K562 (cell line): Measurements from ENCODE around the gene KIF23. TPM values are rescaled to one million over a fixed set of nuclear protein-coding genes. Genes with fewer than 3 reads are reported as not detected.

Source experiments
- BCLAF1 ChIP-seq, 2 experiments: fragments of 450-650 bp in 1 of 2; IDR thresholded peaks; 2 replicates each; pipeline ENCODE4 v1.6.1; 2011 to 2017; ENCODE audit warnings: low read depth in 2 of 2, antibody characterized with exemption in 1 of 2, borderline replicate concordance in 1 of 2, low read length in 1 of 2, mild to moderate bottlenecking in 1 of 2, mixed read lengths in 1 of 2; ENCODE audit not compliant: control insufficient read depth in 1 of 2
- CEBPB ChIP-seq: fragments of 450-650 bp; IDR thresholded peaks from 2 replicates; pipeline ENCODE4 v1.6.1; 2016; ENCODE audit warnings: missing genetic modification characterization, missing compliant biosample characterization
- E2F4 ChIP-seq: sonication (generic); formaldehyde crosslinking; IDR thresholded peaks from 2 replicates; pipeline ENCODE4 v1.8.0; 2022; ENCODE audit warnings: mild to moderate bottlenecking, low read depth, missing genetic modification reagents
- FOXM1 ChIP-seq, 2 experiments: fragments of 450-650 bp in 1 of 2; sonication (generic) in 1 of 2; formaldehyde crosslinking in 1 of 2; IDR thresholded peaks; 2 replicates each; pipeline versions ENCODE4 v1.6.1 to v1.9.0; 2017 to 2022; ENCODE audit warnings: low read depth in 2 of 2, mild to moderate bottlenecking in 2 of 2, missing genetic modification reagents in 1 of 2, moderate library complexity in 1 of 2
- FUS ChIP-seq: fragments of 200-400 bp; formaldehyde crosslinking; optimal IDR thresholded peaks from 2 replicates; pipeline ENCODE3; 2017; ENCODE audit warnings: low read depth, low read length
- HES1 ChIP-seq: fragments of 450-650 bp; IDR thresholded peaks from 2 replicates; pipeline ENCODE4 v1.6.1; 2016; ENCODE audit warnings: low read depth, mild to moderate bottlenecking, moderate library complexity
- POLR2AphosphoS5 ChIP-seq: IDR thresholded peaks from 2 replicates; pipeline ENCODE4 v1.6.1; 2011; ENCODE audit warnings: mild to moderate bottlenecking, low read depth, low read length, moderate library complexity; ENCODE audit not compliant: control insufficient read depth, insufficient read depth
- SP1 ChIP-seq: sonication (generic); formaldehyde crosslinking; IDR thresholded peaks from 2 replicates; pipeline ENCODE4 v1.8.1; 2022; ENCODE audit warnings: mild to moderate bottlenecking, missing genetic modification reagents
- ZC3H4 ChIP-seq: sonication (generic); formaldehyde crosslinking; IDR thresholded peaks from 2 replicates; pipeline ENCODE4 v1.9.0; 2021; ENCODE audit warnings: missing genetic modification reagents, borderline replicate concordance
- polyA plus RNA-seq, 8 experiments: library from polyadenylated mRNA; depleted of rRNA in 4 of 8; stranded (reverse) in 5 of 8; unstranded in 3 of 8; fragments of >200 nt; fragmentation: Nextera tagmentation in 2 of 8; fragmentation: Illumina TruSeq in 1 of 8; extraction: Ambion mirVana in 2 of 8; extraction: Trizol in 1 of 8; gene quantifications; 2 replicates each; pipeline versions ENCODE4 v1.2.1 to v1.2.3, GENCODE V29; 2011 to 2014; ENCODE audit warnings: inconsistent platforms in 1 of 8, missing spikeins in 1 of 8
- total RNA-seq, 7 experiments: library from RNA; depleted of rRNA in 6 of 7; stranded (reverse); fragments of >200 nt in 6 of 7; fragmentation: Illumina TruSeq in 2 of 7; extraction: Trizol in 2 of 7; gene quantifications; 2 replicates each; pipeline versions ENCODE4 v1.2.1 to v1.2.3, GENCODE V29; 2011 to 2021; ENCODE audit warnings: low replicate concordance in 1 of 7

Gene KIF23
- total and polyA plus RNA-seq, 9 of the 15 experiments (the other 6 are each of a cell fraction or from before 2014, with no cell fraction given), result 29.4 to 58.2 (median 41.9) TPM

- TF ChIP-seq E2F4 (CRISPR knock-in tag) (peak; percentile 38; the same call in 1 of the 2 replicates), HES1 (no peak), FUS (no peak), CEBPB (0 out of 2 replicates have a peak, but pooled peaks have one; percentile 6), FOXM1 (IDR thresholded peaks at IDR 0.05; ENCODE audit: low read depth) (peak; percentile 25; the same call in 1 of the 2 replicates), FOXM1 (CRISPR knock-in tag; IDR thresholded peaks at IDR 0.05; ENCODE audit: low read depth) (no peak), ZC3H4 (CRISPR knock-in tag) (0 out of 2 replicates have a peak, but pooled peaks have one; percentile 67), BCLAF1 (IDR thresholded peaks at IDR 0.05; ENCODE audit: borderline replicate concordance in 1 of 2, control insufficient read depth in 1 of 2, low read depth in 2 of 2, low read length in 1 of 2) (peak in 1 of 2 experiments; percentile 54; a peak in 2 of 4 replicates), SP1 (CRISPR knock-in tag) (no peak), POLR2AphosphoS5 (no peak)
Measured at GRCh38 chr15:69451951-69452691, 38.0 kb downstream of the KIF23 start (continued).
